Ovary (tissue), 3 donors: ENCODE measurements around the gene RAD23B.

Experiments used
- CTCF ChIP-seq, 3 donors: fragments of 450-650 bp in 2 of 3; fragments of 200-600 bp in 1 of 3; IDR thresholded peaks; one replicate each; pipeline versions ENCODE4 v1.5.1 to v1.8.0; 2016 to 2022; ENCODE audit warnings: antibody characterized with exemption in 3 of 3, mild to moderate bottlenecking in 1 of 3
- POLR2A ChIP-seq: fragments of 450-650 bp; IDR thresholded peaks from one replicate; pipeline ENCODE4 v1.6.1; 2017; ENCODE audit warnings: antibody characterized with exemption, mild to moderate bottlenecking, moderate library complexity
- donor health status: DM: no; HTN: no; CAD: no.

- no peak for TF ChIP-seq CTCF (IDR thresholded peaks at IDR 0.05)
- no peak for TF ChIP-seq POLR2A
These were observed 22.5 kb upstream of the RAD23B start for GRCh38 chr9:107260437-107261081.
